MM.1S (cell line): ENCODE results near the gene ELF4.

Experiments
- CTCF ChIP-seq: fragments of 300-600 bp; sonication (generic); IDR thresholded peaks from 2 replicates; pipeline ENCODE4 v1.5.1; 2016; ENCODE audit warnings: antibody characterized with exemption, low read length, mixed read lengths
- EZH2phosphoT487 ChIP-seq: fragments of 300-600 bp; sonication (generic); IDR thresholded peaks from 2 replicates; pipeline ENCODE4 v1.6.1; 2018; ENCODE audit warnings: antibody characterized with exemption, low read length

- no peak for TF ChIP-seq CTCF
- no peak for TF ChIP-seq EZH2phosphoT487
Observed at GRCh38 chrX:130136496-130136895, 26.2 kb upstream of the ELF4 start.
